Measurements from ENCODE around the gene ADIRF. TPM values are rescaled to one million over a fixed set of nuclear protein-coding genes. Genes with fewer than 3 reads are reported as not detected.
"Not testable (repeated sequence)": the region's sequence is repeated elsewhere in the genome, so short reads cannot be mapped to it uniquely, and the experiment has no call there.

ADIRF gene
- total RNA-seq, 6 experiments from 2014 or later = 68.5 to 169 (median 145) TPM

DNA sequence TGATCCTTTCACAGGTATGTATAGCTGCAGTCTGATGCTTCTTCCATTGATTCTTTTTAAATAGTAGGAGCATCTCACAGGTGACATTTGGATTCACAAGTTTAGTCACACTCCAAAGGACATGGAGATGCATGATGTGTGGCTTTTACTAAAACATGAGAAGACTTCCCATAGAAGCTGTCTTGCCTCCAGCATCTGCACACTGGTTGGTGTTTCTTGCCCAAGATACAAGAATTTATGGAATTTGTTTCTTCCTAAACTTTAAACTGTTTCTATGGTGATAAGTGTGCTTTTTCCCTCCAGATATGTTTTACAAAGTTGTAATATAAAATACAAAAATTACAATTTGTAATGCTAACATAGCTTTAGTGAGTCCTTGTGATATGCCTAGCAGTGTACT is 24.2 kb downstream of the ADIRF start:
- DNase-seq = peak; percentile 22
- TF ChIP-seq, protein P1, sequence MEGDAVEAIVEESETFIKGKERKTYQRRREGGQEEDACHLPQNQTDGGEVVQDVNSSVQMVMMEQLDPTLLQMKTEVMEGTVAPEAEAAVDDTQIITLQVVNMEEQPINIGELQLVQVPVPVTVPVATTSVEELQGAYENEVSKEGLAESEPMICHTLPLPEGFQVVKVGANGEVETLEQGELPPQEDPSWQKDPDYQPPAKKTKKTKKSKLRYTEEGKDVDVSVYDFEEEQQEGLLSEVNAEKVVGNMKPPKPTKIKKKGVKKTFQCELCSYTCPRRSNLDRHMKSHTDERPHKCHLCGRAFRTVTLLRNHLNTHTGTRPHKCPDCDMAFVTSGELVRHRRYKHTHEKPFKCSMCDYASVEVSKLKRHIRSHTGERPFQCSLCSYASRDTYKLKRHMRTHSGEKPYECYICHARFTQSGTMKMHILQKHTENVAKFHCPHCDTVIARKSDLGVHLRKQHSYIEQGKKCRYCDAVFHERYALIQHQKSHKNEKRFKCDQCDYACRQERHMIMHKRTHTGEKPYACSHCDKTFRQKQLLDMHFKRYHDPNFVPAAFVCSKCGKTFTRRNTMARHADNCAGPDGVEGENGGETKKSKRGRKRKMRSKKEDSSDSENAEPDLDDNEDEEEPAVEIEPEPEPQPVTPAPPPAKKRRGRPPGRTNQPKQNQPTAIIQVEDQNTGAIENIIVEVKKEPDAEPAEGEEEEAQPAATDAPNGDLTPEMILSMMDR (IDR thresholded peaks at IDR 0.05) = no peak
- Mint-ChIP-seq H3K27me3 (ENCODE audit: insufficient read depth) (no peaks in the 10 kb centered on the region), H3K36me3 (ENCODE audit: low read depth) (0 out of 2 replicates have a peak, but pooled peaks cover 3% of the 10 kb centered on the region), H3K9me3 (no peaks in the 10 kb centered on the region), H3K4me1 (ENCODE audit: low read depth) (peaks cover 12% of the 10 kb centered on the region), H3K27ac (peak overlapping the region; percentile 74), H3K4me3 (no peak overlapping the region)

DNA sequence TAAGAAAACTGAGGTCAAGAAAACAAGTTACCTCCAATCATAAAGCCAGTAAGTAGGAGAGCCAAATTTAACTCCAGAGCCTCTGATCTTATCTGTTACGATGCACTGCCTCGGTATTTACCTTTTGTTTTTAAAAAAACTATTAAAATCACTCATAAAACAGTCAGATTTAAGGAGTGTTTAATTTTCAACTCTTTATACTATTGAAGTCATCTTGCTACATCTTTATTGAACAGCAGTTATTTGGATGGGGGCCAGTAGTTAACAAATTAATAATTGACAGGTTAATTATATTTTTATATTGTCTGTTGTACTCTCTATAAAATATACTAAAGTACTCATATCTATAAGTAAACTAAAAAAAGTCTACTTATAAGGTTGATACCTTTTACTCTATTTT is 24.6 kb downstream of the ADIRF start:
- peak overlapping the region; percentile 74 for H3K27ac Mint-ChIP-seq

DNA sequence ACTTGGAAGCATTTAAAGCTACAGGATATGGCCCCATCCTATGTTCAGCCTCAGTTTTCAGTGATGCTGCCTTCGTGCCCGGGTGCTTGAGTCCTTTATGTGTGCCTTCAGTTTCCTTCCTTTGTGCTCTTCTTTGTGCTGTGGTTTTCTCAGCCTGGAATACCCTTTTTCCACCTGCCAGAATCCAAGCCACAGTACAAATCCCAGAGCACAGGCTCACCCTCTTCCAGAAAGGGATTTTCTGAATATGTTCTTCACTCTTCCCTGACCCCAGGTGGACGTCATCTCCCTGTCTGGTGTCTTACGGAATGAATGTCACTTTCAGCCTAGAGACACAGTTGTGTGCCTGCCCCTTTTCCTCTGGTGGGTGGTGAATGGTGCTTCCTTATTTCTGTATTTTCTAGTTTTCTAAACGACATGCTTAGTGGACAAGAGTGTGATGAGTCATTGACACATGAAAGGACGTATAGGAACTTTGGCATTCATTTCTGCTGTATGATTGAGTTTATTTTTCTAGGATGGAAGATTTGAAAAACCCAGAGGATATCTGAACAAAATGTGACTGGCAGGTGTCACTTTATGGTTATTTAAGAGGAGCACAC is 31.6 kb downstream of the ADIRF start:
- not testable (repeated sequence) for H3K4me3 Mint-ChIP-seq; DNase-seq; H3K27ac Mint-ChIP-seq; H3K9me3 Mint-ChIP-seq; H3K27me3 Mint-ChIP-seq (ENCODE audit: insufficient read depth); H3K36me3 Mint-ChIP-seq (ENCODE audit: low read depth)
- peaks cover 11% of the 10 kb centered on the region for H3K4me1 Mint-ChIP-seq (ENCODE audit: low read depth)

More for the DNA sequence above, 24.6 kb downstream of the ADIRF start:
- H3K36me3 Mint-ChIP-seq (ENCODE audit: low read depth) = 0 out of 2 replicates have a peak, but pooled peaks cover 3% of the 10 kb centered on the region
- H3K27me3 Mint-ChIP-seq (ENCODE audit: insufficient read depth) = peaks cover under 1% of the 10 kb centered on the region; the same call in 1 of the 2 replicates
- TF ChIP-seq, protein P1 (IDR thresholded peaks at IDR 0.05) = no peak
- DNase-seq = no peak
- H3K4me3 Mint-ChIP-seq = no peak overlapping the region
- no peaks in the 10 kb centered on the region for H3K9me3 Mint-ChIP-seq
- H3K4me1 Mint-ChIP-seq (ENCODE audit: low read depth) = peaks cover 12% of the 10 kb centered on the region

DNA sequence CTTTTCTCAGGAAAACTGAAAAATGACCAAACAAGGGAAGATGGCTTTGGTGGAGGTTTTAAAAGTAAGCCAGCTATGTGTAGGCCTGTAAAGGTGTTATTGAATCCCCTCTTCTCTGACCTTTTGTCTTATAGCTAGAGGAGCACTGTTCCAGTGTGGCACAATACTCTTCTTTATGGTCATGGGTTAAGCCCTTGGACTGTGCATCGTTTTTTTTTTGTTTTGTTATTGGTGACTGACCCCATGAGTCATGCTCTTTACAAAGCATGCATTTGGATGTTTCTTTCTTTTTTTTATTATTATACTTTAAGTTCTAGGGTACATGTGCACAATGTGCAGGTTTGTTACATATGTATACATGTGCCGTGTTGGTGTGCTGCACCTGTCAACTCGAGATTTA is 32.2 kb downstream of the ADIRF start:
- DNase-seq = no peak
- Mint-ChIP-seq H3K9me3 (no peaks in the 10 kb centered on the region), H3K36me3 (ENCODE audit: low read depth) (no peaks in the 10 kb centered on the region), H3K27me3 (ENCODE audit: insufficient read depth) (peaks cover 1% of the 10 kb centered on the region; the same call in 1 of the 2 replicates), H3K4me3 (no peak overlapping the region), H3K27ac (no peak overlapping the region), H3K4me1 (ENCODE audit: low read depth) (peaks cover 11% of the 10 kb centered on the region)
- TF ChIP-seq, protein P1 (IDR thresholded peaks at IDR 0.05) = no peak

DNA sequence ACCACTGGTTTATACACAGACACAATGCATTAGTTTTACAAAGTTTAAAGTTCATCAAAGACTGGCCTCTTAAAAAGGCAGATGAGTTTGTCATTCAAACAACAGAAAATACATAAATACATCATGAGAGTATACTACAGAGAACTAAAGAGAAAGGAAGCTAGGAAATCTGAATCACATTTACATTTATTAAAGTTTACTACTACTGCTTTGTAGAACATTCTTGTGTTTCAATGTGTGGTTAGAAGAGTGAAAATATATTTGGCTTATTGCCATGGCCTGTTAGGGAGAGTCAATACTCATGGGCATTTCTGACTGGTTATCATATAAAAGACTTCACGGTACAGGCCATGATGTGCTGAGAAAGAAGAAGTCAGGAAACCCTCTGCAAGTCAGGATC is 38.8 kb downstream of the ADIRF start:
- not testable (repeated sequence) for H3K27me3 Mint-ChIP-seq (ENCODE audit: insufficient read depth); H3K36me3 Mint-ChIP-seq (ENCODE audit: low read depth); H3K27ac Mint-ChIP-seq; H3K4me3 Mint-ChIP-seq; H3K9me3 Mint-ChIP-seq
- H3K4me1 Mint-ChIP-seq (ENCODE audit: low read depth) = peaks cover 11% of the 10 kb centered on the region
- DNase-seq = peak; percentile 28

DNA sequence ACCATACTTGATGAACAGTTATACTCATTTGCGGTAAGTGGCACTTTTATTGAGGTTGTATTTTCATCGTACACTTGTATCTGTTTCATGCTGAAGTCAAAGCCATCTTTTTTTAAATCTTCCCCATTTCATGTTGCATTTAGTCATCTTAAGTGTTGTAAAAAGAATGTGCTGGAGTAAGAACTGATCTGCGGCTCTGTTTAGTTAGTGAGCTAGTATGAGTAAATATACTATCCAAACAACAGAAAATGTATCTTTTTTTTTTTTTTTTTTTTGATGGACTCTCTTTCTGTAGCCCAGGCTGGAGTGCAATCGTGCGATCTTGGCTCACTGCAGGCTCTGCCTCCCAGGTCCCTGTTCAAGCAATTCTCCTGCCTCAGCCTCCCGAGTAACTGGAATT is 39.4 kb downstream of the ADIRF start:
- H3K27me3 Mint-ChIP-seq (ENCODE audit: insufficient read depth); H3K36me3 Mint-ChIP-seq (ENCODE audit: low read depth); DNase-seq; H3K27ac Mint-ChIP-seq; H3K4me3 Mint-ChIP-seq; H3K9me3 Mint-ChIP-seq: not testable (repeated sequence)
- H3K4me1 Mint-ChIP-seq (ENCODE audit: low read depth) = peaks cover 11% of the 10 kb centered on the region

DNA sequence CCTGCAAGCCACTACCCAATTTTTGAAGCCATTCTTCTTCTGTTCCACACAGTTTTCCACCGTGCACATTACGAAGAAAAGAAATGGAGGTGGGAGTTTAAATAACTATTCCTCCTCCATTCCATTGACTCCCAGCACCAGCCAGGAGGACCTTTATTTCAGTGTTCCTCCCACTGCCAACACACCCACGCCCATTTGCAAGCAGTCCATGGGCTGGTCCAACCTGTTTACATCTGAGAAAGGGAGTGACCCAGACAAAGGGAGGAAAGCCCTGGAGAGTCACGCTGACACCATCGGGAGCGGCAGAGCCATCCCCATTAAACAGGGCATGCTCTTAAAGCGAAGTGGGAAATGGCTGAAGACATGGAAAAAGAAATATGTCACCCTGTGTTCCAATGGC is 40.0 kb downstream of the ADIRF start:
- not testable (repeated sequence) for H3K27me3 Mint-ChIP-seq (ENCODE audit: insufficient read depth); DNase-seq; H3K9me3 Mint-ChIP-seq; H3K27ac Mint-ChIP-seq; H3K36me3 Mint-ChIP-seq (ENCODE audit: low read depth); H3K4me3 Mint-ChIP-seq
- H3K4me1 Mint-ChIP-seq (ENCODE audit: low read depth) = peaks cover 11% of the 10 kb centered on the region

DNA sequence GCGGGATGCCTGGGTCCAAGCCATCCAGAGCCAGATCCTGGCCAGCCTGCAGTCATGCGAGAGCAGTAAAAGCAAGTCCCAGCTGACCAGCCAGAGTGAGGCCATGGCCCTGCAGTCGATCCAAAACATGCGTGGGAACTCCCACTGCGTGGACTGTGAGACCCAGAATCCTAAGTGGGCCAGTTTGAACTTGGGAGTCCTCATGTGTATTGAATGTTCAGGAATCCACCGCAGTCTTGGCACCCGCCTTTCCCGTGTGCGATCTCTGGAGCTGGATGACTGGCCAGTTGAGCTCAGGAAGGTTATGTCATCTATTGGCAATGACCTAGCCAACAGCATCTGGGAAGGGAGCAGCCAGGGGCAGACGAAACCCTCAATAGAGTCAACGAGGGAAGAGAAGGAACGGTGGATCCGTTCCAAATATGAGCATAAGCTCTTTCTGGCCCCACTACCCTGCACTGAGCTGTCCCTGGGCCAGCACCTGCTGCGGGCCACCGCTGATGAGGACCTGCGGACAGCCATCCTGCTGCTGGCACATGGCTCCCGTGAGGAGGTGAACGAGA is 40.9 kb downstream of the ADIRF start:
- not testable (repeated sequence) for H3K27me3 Mint-ChIP-seq (ENCODE audit: insufficient read depth); H3K4me3 Mint-ChIP-seq; H3K36me3 Mint-ChIP-seq (ENCODE audit: low read depth); DNase-seq; H3K27ac Mint-ChIP-seq; H3K9me3 Mint-ChIP-seq
- peaks cover 11% of the 10 kb centered on the region for H3K4me1 Mint-ChIP-seq (ENCODE audit: low read depth)

DNA sequence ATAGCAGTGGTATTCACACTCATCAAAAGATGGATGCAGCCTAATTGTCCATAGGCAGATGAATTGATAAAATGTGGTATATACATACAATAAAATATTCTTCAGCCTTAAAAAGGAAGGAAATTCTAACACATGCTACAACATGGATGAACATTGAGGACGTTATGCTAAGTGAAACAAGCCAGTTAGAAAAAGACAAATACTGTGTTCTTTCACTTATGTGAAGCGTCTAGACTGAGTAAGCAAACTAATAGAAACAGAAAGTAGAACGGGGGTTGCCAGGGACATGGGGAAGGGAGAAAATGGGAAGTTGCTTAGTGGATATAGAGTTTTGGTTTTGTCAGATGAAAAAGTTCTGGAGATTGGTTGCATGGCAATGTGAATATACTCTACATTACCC is 45.2 kb downstream of the ADIRF start:
- H3K9me3 Mint-ChIP-seq; H3K4me3 Mint-ChIP-seq; H3K27me3 Mint-ChIP-seq (ENCODE audit: insufficient read depth); H3K27ac Mint-ChIP-seq; DNase-seq; H3K36me3 Mint-ChIP-seq (ENCODE audit: low read depth): not testable (repeated sequence)
- peaks cover 21% of the 10 kb centered on the region for H3K4me1 Mint-ChIP-seq (ENCODE audit: low read depth)

DNA sequence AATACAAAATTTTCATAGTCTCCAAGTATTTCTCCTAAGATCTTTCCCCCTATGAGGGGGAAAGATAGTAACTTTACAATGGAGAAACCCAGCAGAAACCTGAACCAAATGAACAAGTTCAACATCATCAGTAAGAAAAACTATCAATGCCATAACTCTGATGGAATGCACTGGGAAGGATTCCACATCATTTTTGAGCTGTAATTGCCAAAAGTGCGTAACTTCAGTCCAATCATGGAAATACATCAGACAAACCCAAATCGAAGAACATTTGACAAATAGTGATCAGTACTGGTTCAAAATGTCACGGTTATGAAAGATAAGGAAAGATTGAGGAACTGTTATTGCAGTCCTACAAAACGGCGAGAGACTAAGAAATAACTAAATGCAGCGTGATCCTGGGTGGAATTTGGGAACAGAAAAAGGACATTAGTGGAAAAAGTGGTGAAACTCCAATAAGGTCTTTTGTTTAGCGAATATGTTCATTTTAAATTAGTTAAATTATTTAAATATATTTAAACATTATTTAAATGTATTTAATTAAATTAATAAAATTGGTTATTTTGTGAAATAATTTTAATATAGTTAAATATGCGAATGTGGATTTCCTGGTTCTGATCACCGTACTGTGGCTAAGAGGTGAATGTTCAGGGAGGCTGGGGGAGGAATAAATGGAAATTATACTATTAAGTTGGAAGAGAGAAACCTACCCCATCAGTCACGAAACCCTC is 46.9 kb downstream of the ADIRF start:
- peaks cover 21% of the 10 kb centered on the region for H3K4me1 Mint-ChIP-seq (ENCODE audit: low read depth)
- not testable (repeated sequence) for H3K9me3 Mint-ChIP-seq; H3K36me3 Mint-ChIP-seq (ENCODE audit: low read depth); H3K27ac Mint-ChIP-seq; DNase-seq; H3K4me3 Mint-ChIP-seq; H3K27me3 Mint-ChIP-seq (ENCODE audit: insufficient read depth)

DNA sequence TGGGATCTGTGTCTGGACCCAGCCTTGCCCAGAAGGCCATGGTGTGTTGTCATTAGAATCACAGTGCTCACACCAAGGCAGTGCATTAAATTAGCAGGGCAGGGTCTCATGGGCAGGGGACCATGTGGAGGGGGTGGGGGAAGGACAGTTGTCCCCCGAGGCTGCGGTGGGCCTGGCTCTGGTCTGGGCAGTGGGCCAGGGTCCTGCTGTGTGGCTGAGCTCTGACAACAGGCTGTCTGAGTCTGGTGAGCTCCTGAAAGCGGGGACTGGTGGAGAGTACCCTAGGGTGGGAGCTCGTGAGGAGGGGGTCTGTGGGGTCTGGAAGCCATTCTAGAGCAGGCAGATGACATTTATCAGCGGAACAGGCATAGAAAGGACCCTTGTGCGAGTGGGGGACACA is 49.8 kb downstream of the ADIRF start:
- not testable (repeated sequence) for H3K27me3 Mint-ChIP-seq (ENCODE audit: insufficient read depth); H3K9me3 Mint-ChIP-seq; H3K27ac Mint-ChIP-seq; H3K36me3 Mint-ChIP-seq (ENCODE audit: low read depth); H3K4me3 Mint-ChIP-seq; DNase-seq
- peaks cover 21% of the 10 kb centered on the region for H3K4me1 Mint-ChIP-seq (ENCODE audit: low read depth)
